ENCODE results near the gene HPN.
"Not testable (repeated sequence)": the region's sequence is repeated elsewhere in the genome, so short reads cannot be mapped to it uniquely, and the experiment has no call there.

HPN gene

DNA sequence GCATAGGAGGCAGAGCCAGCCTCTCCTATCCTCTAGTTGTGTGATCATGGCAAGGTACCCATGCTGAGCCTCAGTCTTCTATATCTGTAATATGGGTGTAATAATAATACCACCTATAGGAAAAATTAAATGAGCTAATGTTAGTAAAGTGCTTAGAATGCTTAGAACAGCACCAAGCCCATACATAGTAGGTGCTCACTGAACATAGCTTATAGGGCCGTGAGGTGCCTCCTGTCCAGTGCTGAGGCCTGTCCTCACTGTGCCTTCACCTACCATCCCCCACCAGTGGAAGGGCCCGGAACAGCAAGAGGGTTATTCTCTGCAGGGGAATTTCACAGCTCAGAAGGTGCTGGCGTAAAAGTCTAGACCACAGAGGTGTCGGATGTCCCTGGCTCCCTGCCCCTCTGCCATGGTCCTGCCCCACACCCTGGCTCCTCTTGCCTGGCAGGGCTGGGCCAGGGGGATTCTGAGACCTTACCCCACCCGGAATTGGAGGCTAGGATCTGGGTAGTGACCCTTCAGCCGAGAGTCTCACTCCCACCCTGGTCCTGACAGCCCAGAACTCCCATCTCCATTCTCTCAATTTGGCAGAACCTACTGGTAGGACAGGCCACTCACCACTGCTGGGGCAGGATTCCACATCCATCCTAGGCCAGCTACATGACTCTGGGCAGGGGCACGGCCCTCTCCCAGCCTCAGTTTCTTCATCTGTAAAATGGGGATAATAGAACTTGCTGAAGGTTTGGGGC lies 13.5 kb upstream of the HPN start:
- no peak for TF ChIP-seq EZH2phosphoT487 (IDR thresholded peaks at IDR 0.05; ENCODE audit: low read depth)
- Histone ChIP-seq H3K9me3 (ENCODE audit: insufficient read depth, low read length) (no peaks in the 10 kb centered on the region), H3K4me3 (ENCODE audit: low read length) (no peak overlapping the region), H2AFZ (ENCODE audit: low read depth, low read length) (no peak overlapping the region), H3K4me1 (ENCODE audit: low read length) (no peaks in the 10 kb centered on the region), H3K9ac (ENCODE audit: low read length) (no peak overlapping the region), H4K20me1 (ENCODE audit: insufficient read depth, low read length) (peaks cover 12% of the 10 kb centered on the region; the same call in 1 of the 2 replicates), H3K4me2 (ENCODE audit: low read length) (no peak overlapping the region), H3K27me3 (ENCODE audit: low read depth, low read length) (0 out of 2 replicates have a peak, but pooled peaks cover 5% of the 10 kb centered on the region), H3K79me2 (ENCODE audit: low read length) (no peaks in the 10 kb centered on the region), H3K27ac (ENCODE audit: low read length) (no peak overlapping the region), H3K36me3 (replicated peaks; ENCODE audit: low read depth, low read length) (peaks cover 37% of the 10 kb centered on the region)

DNA sequence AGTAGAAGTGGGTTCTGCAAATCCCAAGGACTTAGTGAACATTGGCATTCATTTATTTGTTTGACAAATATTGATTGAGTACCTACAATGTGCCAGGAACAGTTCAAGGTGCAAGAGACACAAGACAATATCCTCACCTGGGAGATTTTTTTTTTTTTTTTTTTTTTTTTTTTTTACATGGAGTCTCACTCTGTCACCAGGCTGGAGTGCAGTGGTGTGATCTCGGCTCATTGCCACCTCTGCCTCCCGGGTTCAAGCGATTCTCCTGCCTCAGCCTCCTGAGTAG lies 13.0 kb upstream of the HPN start:
- H3K4me2 ChIP-seq (ENCODE audit: low read length); H3K27ac ChIP-seq (ENCODE audit: low read length); H2AFZ ChIP-seq (ENCODE audit: low read depth, low read length); H3K4me1 ChIP-seq (ENCODE audit: low read length); H3K9me3 ChIP-seq (ENCODE audit: insufficient read depth, low read length); H3K9ac ChIP-seq (ENCODE audit: low read length); H3K79me2 ChIP-seq (ENCODE audit: low read length); H3K4me3 ChIP-seq (ENCODE audit: low read length); H3K27me3 ChIP-seq (ENCODE audit: low read depth, low read length): not testable (repeated sequence)
- Histone ChIP-seq H4K20me1 (ENCODE audit: insufficient read depth, low read length) (peaks cover 12% of the 10 kb centered on the region; the same call in 1 of the 2 replicates), H3K36me3 (replicated peaks; ENCODE audit: low read depth, low read length) (peaks cover 32% of the 10 kb centered on the region)

DNA sequence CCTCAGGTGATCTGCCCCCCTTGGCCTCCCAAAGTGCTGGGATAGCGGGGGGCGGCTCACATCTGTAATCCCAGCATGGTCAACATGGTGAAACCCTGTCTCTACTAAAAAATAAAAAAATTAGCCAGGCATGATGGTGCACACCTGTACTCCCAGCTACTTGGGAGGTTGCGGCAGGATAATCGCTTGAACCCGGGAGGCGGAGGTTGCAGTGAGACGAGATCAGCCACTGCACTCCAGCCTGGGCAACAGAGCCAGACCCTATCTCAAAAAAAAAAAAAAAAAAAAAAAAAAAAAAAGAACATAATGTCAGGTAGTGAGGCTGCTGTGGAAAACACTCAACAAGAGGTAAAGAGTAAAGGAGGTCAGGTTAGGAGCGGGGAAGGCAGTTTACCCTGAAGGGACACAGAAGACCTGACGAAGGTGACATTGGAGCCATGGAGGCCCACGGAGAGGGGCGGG lies 12.2 kb upstream of the HPN start:
- not testable (repeated sequence) for H3K9me3 ChIP-seq (ENCODE audit: insufficient read depth, low read length); H3K4me2 ChIP-seq (ENCODE audit: low read length); H2AFZ ChIP-seq (ENCODE audit: low read depth, low read length); H3K27me3 ChIP-seq (ENCODE audit: low read depth, low read length); H3K79me2 ChIP-seq (ENCODE audit: low read length); H3K4me1 ChIP-seq (ENCODE audit: low read length); H3K4me3 ChIP-seq (ENCODE audit: low read length); H3K9ac ChIP-seq (ENCODE audit: low read length); H3K27ac ChIP-seq (ENCODE audit: low read length)
- Histone ChIP-seq H3K36me3 (replicated peaks; ENCODE audit: low read depth, low read length) (peaks cover 24% of the 10 kb centered on the region), H4K20me1 (ENCODE audit: insufficient read depth, low read length) (peaks cover 12% of the 10 kb centered on the region; the same call in 1 of the 2 replicates)

DNA sequence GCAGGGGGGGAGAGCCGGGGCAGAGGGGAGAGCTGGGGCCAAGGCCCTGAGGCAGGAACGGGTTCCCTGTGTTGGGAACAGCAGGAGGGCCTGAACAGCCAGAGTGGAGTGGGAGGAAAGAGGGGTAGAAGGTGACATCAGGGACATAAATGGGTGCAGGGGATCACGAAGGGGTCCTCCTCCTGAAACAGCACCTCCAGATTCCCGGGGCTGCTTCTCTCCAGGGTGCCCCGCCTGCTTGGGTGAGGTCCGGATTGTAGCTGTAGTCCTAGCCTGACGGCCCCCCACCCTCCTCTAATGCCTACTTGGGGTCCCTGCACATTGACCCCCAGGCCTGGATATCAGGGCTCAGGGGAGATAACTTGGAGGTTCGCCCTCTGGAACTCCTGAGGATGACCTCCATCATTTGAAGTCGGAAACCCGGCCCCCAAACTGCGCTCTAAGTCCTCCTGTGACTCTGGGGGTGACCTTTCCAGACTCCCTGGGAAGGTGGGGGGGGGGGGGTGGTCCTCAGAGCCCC lies 11.7 kb upstream of the HPN start:
- H3K27ac ChIP-seq (ENCODE audit: low read length): no peak overlapping the region

DNA sequence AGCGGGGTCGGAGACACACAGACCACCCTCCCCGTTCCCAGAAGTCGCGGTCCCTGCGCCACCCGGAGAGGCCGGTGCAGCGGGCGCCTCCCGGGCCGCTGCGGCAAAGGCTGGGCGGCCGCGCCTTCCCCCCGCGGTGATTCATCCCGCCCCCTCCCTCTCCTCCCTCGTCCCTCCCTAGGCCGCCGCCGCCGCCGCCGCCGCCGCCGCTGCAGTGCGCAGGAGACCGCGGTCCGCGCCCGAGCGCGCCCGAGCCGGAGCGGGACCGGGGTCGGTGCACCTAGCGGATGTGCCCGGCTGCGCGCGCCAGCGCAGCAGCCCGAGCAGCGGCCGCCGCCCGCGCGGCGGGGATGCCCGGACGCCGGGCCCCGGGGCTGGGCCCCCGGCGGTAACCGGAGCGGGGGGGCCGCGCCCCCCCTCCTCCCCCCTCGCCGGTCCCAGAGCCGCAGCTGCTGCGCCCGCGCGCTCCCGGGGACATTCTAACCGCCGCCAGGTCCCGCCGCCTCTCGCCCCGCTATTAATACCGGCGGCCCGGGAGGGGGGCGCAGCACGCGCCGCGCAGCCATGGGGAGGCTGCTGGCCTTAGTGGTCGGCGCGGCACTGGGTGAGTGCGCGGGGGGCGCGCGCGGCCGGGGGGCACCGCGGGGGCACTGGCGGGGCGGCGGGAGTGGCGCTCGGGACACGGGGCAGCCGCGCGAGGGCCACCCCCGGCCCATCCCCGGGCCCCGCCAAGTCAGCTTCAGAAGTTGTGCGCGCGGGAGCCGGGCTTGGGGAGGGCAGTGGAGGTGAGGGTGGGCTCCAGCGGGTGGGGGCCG lies 11.1 kb upstream of the HPN start, which contains the start of gene SCN1B:
SCN1B (plus strand) TSS at position 214 of the 815 bp plus-strand sequence; CDS start at position 565, 351 bp downstream.
- Histone ChIP-seq H3K4me1 (ENCODE audit: low read length) (no peaks in the 10 kb centered on the region), H3K4me3 (ENCODE audit: low read length) (peak within 1 kb of the TSS; percentile 43), H3K9ac (ENCODE audit: low read length) (no peak within 1 kb of the TSS), H3K36me3 (replicated peaks; ENCODE audit: low read depth, low read length) (peaks cover 19% of the 10 kb centered on the region), H3K27me3 (ENCODE audit: low read depth, low read length) (0 out of 2 replicates have a peak, but pooled peaks cover 5% of the 10 kb centered on the region), H3K27ac (ENCODE audit: low read length) (no peak within 1 kb of the TSS), H3K4me2 (ENCODE audit: low read length) (peak within 1 kb of the TSS; percentile 44), H3K79me2 (ENCODE audit: low read length) (no peaks in the 10 kb centered on the region), H2AFZ (ENCODE audit: low read depth, low read length) (no peak within 1 kb of the TSS), H3K9me3 (ENCODE audit: insufficient read depth, low read length) (no peaks in the 10 kb centered on the region), H4K20me1 (ENCODE audit: insufficient read depth, low read length) (peaks cover 9% of the 10 kb centered on the region; the same call in 1 of the 2 replicates)
- no peak for TF ChIP-seq EZH2phosphoT487 (IDR thresholded peaks at IDR 0.05; ENCODE audit: low read depth)
- TF ChIP-seq, protein P1, sequence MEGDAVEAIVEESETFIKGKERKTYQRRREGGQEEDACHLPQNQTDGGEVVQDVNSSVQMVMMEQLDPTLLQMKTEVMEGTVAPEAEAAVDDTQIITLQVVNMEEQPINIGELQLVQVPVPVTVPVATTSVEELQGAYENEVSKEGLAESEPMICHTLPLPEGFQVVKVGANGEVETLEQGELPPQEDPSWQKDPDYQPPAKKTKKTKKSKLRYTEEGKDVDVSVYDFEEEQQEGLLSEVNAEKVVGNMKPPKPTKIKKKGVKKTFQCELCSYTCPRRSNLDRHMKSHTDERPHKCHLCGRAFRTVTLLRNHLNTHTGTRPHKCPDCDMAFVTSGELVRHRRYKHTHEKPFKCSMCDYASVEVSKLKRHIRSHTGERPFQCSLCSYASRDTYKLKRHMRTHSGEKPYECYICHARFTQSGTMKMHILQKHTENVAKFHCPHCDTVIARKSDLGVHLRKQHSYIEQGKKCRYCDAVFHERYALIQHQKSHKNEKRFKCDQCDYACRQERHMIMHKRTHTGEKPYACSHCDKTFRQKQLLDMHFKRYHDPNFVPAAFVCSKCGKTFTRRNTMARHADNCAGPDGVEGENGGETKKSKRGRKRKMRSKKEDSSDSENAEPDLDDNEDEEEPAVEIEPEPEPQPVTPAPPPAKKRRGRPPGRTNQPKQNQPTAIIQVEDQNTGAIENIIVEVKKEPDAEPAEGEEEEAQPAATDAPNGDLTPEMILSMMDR (IDR thresholded peaks at IDR 0.05; ENCODE audit: low read depth, low read length): no peak

More for the DNA sequence above, 11.7 kb upstream of the HPN start:
- TF ChIP-seq, protein P1 (IDR thresholded peaks at IDR 0.05; ENCODE audit: low read depth, low read length): no peak
- no peak for TF ChIP-seq EZH2phosphoT487 (IDR thresholded peaks at IDR 0.05; ENCODE audit: low read depth)
- Histone ChIP-seq H3K27me3 (ENCODE audit: low read depth, low read length) (0 out of 2 replicates have a peak, but pooled peaks cover 5% of the 10 kb centered on the region), H3K4me2 (ENCODE audit: low read length) (peak overlapping the region; percentile 44), H3K36me3 (replicated peaks; ENCODE audit: low read depth, low read length) (peaks cover 23% of the 10 kb centered on the region), H3K9me3 (ENCODE audit: insufficient read depth, low read length) (no peaks in the 10 kb centered on the region), H3K79me2 (ENCODE audit: low read length) (no peaks in the 10 kb centered on the region), H3K4me3 (ENCODE audit: low read length) (peak overlapping the region; percentile 43), H3K4me1 (ENCODE audit: low read length) (no peaks in the 10 kb centered on the region), H2AFZ (ENCODE audit: low read depth, low read length) (no peak overlapping the region), H4K20me1 (ENCODE audit: insufficient read depth, low read length) (peaks cover 12% of the 10 kb centered on the region; the same call in 1 of the 2 replicates), H3K9ac (ENCODE audit: low read length) (no peak overlapping the region)

Measured in OCI-LY3 (cell line).